Choroid plexus epithelial cell (primary cell): ENCODE data around the gene DLL1.

ENCODE experiments used
- DNase-seq: peaks from one replicate; pipeline ENCODE4 v3.0.0-alpha.2; 2010; ENCODE audit warnings: low read depth
- H3K4me3 ChIP-seq: 2 replicates; pipeline ENCODE4 v1.5.1; 2011; ENCODE audit warnings: low read depth, mild to moderate bottlenecking, control low read depth, low read length, moderate library complexity
- TF ChIP-seq, protein P1 (sequence below): conservative IDR thresholded peaks from 2 replicates; pipeline ENCODE4 v1.5.1; 2011; ENCODE audit warnings: low read depth, mild to moderate bottlenecking, control low read depth, inconsistent platforms, low read length, moderate library complexity

DLL1 gene

DNA sequence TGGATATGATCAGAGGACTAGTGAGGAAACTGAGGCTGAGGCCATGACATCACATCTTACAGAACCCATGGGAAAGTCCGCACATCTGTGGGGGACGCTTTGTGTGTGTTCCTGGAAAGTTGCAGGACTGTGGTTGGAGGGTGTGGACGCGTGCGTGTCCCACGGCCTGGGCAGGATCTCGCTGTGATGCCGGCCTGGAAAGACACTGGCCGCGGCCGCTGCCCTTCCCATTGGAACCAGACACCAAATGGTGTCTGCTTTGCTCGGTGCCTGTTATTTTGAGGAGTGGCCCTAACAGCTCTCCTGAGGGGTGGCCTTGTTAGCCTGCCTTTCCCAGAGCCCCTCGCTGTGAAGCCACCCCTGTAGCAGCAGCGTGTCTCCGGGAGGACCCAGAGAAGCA, 41.1 kb downstream of the DLL1 start:
- TF ChIP-seq, protein P1, sequence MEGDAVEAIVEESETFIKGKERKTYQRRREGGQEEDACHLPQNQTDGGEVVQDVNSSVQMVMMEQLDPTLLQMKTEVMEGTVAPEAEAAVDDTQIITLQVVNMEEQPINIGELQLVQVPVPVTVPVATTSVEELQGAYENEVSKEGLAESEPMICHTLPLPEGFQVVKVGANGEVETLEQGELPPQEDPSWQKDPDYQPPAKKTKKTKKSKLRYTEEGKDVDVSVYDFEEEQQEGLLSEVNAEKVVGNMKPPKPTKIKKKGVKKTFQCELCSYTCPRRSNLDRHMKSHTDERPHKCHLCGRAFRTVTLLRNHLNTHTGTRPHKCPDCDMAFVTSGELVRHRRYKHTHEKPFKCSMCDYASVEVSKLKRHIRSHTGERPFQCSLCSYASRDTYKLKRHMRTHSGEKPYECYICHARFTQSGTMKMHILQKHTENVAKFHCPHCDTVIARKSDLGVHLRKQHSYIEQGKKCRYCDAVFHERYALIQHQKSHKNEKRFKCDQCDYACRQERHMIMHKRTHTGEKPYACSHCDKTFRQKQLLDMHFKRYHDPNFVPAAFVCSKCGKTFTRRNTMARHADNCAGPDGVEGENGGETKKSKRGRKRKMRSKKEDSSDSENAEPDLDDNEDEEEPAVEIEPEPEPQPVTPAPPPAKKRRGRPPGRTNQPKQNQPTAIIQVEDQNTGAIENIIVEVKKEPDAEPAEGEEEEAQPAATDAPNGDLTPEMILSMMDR, result no peak
- no peak for DNase-seq
- H3K4me3 ChIP-seq, result no peak overlapping the region

DNA sequence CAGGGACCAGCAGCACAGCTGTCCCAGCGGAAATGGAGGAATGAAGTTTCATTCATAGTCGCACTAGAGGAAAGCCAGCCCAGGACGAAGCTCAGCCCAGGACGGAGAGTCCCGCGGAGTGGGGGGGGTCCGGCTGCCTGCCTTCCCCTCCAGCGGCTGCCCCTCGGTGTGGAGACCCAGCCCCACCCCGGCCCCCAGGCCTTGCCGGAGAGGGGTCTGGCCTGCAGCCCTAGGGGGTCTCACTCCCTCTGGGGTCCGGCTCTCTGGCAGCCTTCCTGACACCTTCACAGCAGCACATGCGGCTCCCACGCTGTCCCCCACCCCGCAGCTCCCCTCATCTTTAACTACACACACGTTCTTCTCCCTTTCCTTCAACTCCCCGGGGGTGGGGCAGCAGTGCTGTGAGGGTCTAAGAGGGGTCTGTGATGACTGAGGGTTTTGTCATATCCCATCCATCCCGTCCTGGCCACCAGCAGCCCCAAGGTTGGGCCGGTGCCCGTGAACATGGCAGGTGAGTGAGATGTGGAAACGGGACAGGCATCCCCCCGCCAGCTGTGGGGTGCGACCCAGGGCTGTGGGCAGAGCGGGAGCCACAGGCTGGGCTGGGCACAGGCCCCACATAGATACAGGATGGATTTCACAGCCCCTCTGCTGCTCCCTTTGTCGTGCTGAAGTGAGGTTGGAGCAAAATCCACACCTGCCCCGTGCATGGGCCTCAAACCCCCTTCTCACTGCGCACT, 41.8 kb downstream of the DLL1 start:
- no peak overlapping the region for H3K4me3 ChIP-seq
- no peak for DNase-seq
- TF ChIP-seq, protein P1, result no peak

- no peak overlapping the region for H3K4me3 ChIP-seq
- no peak for DNase-seq
Measured at GRCh38 chr6:170248111-170248805, 42.6 kb downstream of the DLL1 start.

GRCh38 chr6:170247178-170247701, 43.6 kb downstream of the DLL1 start:
- TF ChIP-seq, protein P1, result no peak
- no peak overlapping the region for H3K4me3 ChIP-seq
- DNase-seq, result no peak

More at GRCh38 chr6:170248111-170248805, 42.6 kb downstream of the DLL1 start:
- TF ChIP-seq, protein P1, result no peak

- TF ChIP-seq, protein P1, result no peak
- DNase-seq, result no peak
- no peak overlapping the region for H3K4me3 ChIP-seq
Measured at GRCh38 chr6:170245475-170245992, 45.3 kb downstream of the DLL1 start.

DNA sequence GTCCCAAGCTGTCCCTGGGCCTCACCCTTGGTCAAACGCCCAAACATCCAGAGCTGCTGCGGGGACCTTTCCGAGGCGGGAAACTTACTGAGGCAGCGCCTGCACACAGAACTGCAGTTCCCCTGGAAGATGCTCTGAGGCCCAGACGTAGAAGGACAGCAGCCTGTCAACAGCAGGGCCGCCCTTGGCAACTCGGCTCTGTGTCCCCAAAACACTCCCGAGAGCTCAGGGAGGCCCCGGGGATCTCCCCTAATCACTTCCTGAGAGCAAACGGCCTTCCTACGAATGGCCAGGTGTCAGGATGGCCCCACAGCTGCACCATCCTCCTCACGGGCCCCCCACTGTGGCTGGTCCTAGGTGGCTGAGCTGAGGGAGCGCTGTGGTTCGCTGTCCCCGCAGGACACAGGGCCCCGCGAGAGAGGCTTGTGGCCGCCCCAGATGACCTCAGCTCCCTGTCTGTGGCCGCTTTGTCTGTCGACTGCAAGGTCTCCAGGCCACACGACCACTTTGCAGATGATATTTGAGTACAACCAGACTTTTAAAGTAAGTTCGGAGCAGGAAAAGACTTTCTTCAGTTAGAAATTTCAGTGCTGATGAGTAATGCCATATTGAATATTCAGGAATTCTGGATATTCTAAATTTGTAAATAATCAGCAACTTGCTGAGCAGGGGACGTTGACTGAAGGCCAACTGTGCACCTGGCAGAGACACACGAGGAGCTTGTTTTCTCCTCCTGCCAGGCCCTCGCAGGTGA, 46.0 kb downstream of the DLL1 start:
- DNase-seq, result no peak
- TF ChIP-seq, protein P1, result no peak
- H3K4me3 ChIP-seq, result no peak overlapping the region
